Smooth muscle cell (in vitro differentiated cells): ENCODE data around the gene TOMM40L. TPM values are rescaled to one million over a fixed set of nuclear protein-coding genes. Genes with fewer than 3 reads are reported as not detected.

Experiments
- DNase-seq: peaks from one replicate; lab custom pipeline; 2025; ENCODE audit not compliant: unreplicated experiment; lab: John Stamatoyannopoulos, UW
- H2AFZ ChIP-seq: fragments of 200-600 bp; sonication (generic); 2 replicates; pipeline ENCODE4 v1.6.0; 2016; ENCODE audit warnings: antibody characterized with exemption, low read depth, mild to moderate bottlenecking
- H3F3A ChIP-seq: fragments of 200-600 bp; sonication (generic); 2 replicates; pipeline ENCODE4 v1.6.0; 2017; ENCODE audit warnings: antibody characterized with exemption, low read depth
- H3K27ac ChIP-seq: fragments of 200-600 bp; sonication (generic); 2 replicates; pipeline ENCODE4 v1.5.1; 2016; ENCODE audit warnings: low read depth, mild to moderate bottlenecking
- H3K27me3 ChIP-seq: fragments of 200-600 bp; sonication (generic); 2 replicates; pipeline ENCODE4 v1.6.1; 2016; ENCODE audit warnings: low read depth, mild to moderate bottlenecking
- H3K36me3 ChIP-seq: fragments of 200-600 bp; sonication (generic); 2 replicates; pipeline ENCODE4 v1.5.1; 2016; ENCODE audit warnings: low read depth
- H3K4me1 ChIP-seq: fragments of 200-600 bp; sonication (generic); 2 replicates; pipeline ENCODE4 v1.5.1; 2016; ENCODE audit warnings: low read depth
- H3K4me2 ChIP-seq: fragments of 200-600 bp; sonication (generic); 2 replicates; pipeline ENCODE4 v1.6.0; 2016; ENCODE audit warnings: mild to moderate bottlenecking
- H3K4me3 ChIP-seq: fragments of 200-600 bp; sonication (generic); 2 replicates; pipeline ENCODE4 v1.5.1; 2016; ENCODE audit warnings: mild to moderate bottlenecking
- H3K79me2 ChIP-seq: fragments of 200-600 bp; sonication (generic); 2 replicates; pipeline ENCODE4 v1.6.0; 2016; ENCODE audit warnings: low read depth, mild to moderate bottlenecking
- H3K9ac ChIP-seq: fragments of 200-600 bp; sonication (generic); 2 replicates; pipeline ENCODE4 v1.6.0; 2016; ENCODE audit warnings: low read depth
- H3K9me3 ChIP-seq: fragments of 200-600 bp; sonication (generic); replicated peaks from 2 replicates; pipeline ENCODE4 v1.5.1; 2016; ENCODE audit warnings: low read depth
- H4K20me1 ChIP-seq: fragments of 200-600 bp; sonication (generic); 2 replicates; pipeline ENCODE4 v1.6.0; 2016; ENCODE audit warnings: low read depth
- CTCF ChIP-seq: fragments of 200-600 bp; sonication (generic); IDR thresholded peaks from 2 replicates; pipeline ENCODE4 v1.5.1; 2017; ENCODE audit warnings: borderline replicate concordance, mild to moderate bottlenecking, antibody characterized with exemption; ENCODE audit not compliant: insufficient read depth, poor library complexity, severe bottlenecking
- WGBS: methylation state at CpG from one replicate; pipeline ENCODE4 v1.1.7; 2016; ENCODE audit warnings: low lambda C conversion rate; 5-methylcytosine and 5-hydroxymethylcytosine counted together
- polyA plus RNA-seq: library from polyadenylated mRNA; unstranded; fragments of >200 nt; fragmentation: Nextera tagmentation; extraction: Ambion mirVana; gene quantifications from 2 replicates; pipeline ENCODE4 v1.2.1, GENCODE V29; 2016
- total RNA-seq: library from RNA; depleted of rRNA; stranded (reverse); fragments of >200 nt; gene quantifications from 2 replicates; pipeline ENCODE4 v1.2.3, GENCODE V29; 2014

Gene TOMM40L
- total and polyA plus RNA-seq, 2 experiments from 2014 or later, result 8.6 to 9.0 TPM

- Histone ChIP-seq H3K79me2 (no peaks in the 10 kb centered on the region), H3K4me1 (peaks cover 13% of the 10 kb centered on the region), H3K36me3 (peaks cover 29% of the 10 kb centered on the region), H2AFZ (no peak overlapping the region), H3F3A (peaks cover 15% of the 10 kb centered on the region), H3K4me2 (no peak overlapping the region), H3K9me3 (no peaks in the 10 kb centered on the region), H4K20me1 (peaks cover 3% of the 10 kb centered on the region), H3K27me3 (no peaks in the 10 kb centered on the region), H3K27ac (no peak overlapping the region), H3K9ac (no peak overlapping the region), H3K4me3 (no peak overlapping the region)
- no peak for TF ChIP-seq CTCF
- no peak for DNase-seq
- 95% methylated on average over 9 of the region's 9 CpGs for WGBS
Observed at GRCh38 chr1:161214369-161214768, 11.5 kb upstream of the TOMM40L start.

GRCh38 chr1:161215076-161215475, 10.8 kb upstream of the TOMM40L start, which contains the start of gene FCER1G:
TSS of gene FCER1G (plus strand) at chr1:161215295. CDS start at chr1:161215322, 27 bp downstream.
- DNase-seq, result no peak
- H3K79me2 ChIP-seq, result no peaks in the 10 kb centered on the region
- 93% methylated on average over 10 of the region's 10 CpGs for WGBS
- peak within 1 kb of the TSS; percentile 92 for H3K27ac ChIP-seq
- no peak within 1 kb of the TSS for H2AFZ ChIP-seq
- H3K9me3 ChIP-seq, result no peaks in the 10 kb centered on the region
- H4K20me1 ChIP-seq, result no peaks in the 10 kb centered on the region
- peaks cover 27% of the 10 kb centered on the region for H3K36me3 ChIP-seq
- H3K27me3 ChIP-seq, result no peaks in the 10 kb centered on the region
- no peak within 1 kb of the TSS for H3K4me3 ChIP-seq
- no peak for TF ChIP-seq CTCF
- H3F3A ChIP-seq, result peaks cover 15% of the 10 kb centered on the region
- peak within 1 kb of the TSS; percentile 79 for H3K4me2 ChIP-seq
- H3K4me1 ChIP-seq, result peaks cover 13% of the 10 kb centered on the region
- no peak within 1 kb of the TSS for H3K9ac ChIP-seq

- WGBS, result 35% methylated on average over 7 of the region's 7 CpGs
- Histone ChIP-seq H4K20me1 (no peaks in the 10 kb centered on the region), H3K9ac (peak overlapping the region; percentile 65), H3K4me1 (peaks cover 13% of the 10 kb centered on the region), H2AFZ (peak overlapping the region; percentile 67), H3K27me3 (no peaks in the 10 kb centered on the region), H3K4me2 (peak overlapping the region; percentile 79), H3K4me3 (no peak overlapping the region), H3F3A (peaks cover 15% of the 10 kb centered on the region), H3K36me3 (peaks cover 19% of the 10 kb centered on the region), H3K79me2 (no peaks in the 10 kb centered on the region), H3K9me3 (no peaks in the 10 kb centered on the region), H3K27ac (peak overlapping the region; percentile 92)
- DNase-seq, result no peak
- TF ChIP-seq CTCF, result no peak
Observed at GRCh38 chr1:161216945-161217712, 8.7 kb upstream of the TOMM40L start.

- peak overlapping the region; percentile 92 for H3K27ac ChIP-seq
- peaks cover 12% of the 10 kb centered on the region for H3K36me3 ChIP-seq
- no peak for TF ChIP-seq CTCF
- no peaks in the 10 kb centered on the region for H3K9me3 ChIP-seq
- H3K79me2 ChIP-seq, result no peaks in the 10 kb centered on the region
- no peaks in the 10 kb centered on the region for H4K20me1 ChIP-seq
- no peak overlapping the region for H3K9ac ChIP-seq
- no peak overlapping the region for H3K4me3 ChIP-seq
- H3K4me1 ChIP-seq, result peaks cover 13% of the 10 kb centered on the region
- no peak overlapping the region for H2AFZ ChIP-seq
- WGBS, result 88% methylated on average over 6 of the region's 6 CpGs
- peaks cover 15% of the 10 kb centered on the region for H3F3A ChIP-seq
- H3K27me3 ChIP-seq, result no peaks in the 10 kb centered on the region
- no peak overlapping the region for H3K4me2 ChIP-seq
- no peak for DNase-seq
Observed at GRCh38 chr1:161217831-161218230, 8.0 kb upstream of the TOMM40L start.
